SKM-1 (cell line): ENCODE measurements around the gene ARHGAP10.

Source experiments
- DNase-seq: peaks from one replicate; lab custom pipeline; 2025; ENCODE audit not compliant: unreplicated experiment; lab: John Stamatoyannopoulos, UW

ARHGAP10 gene

GRCh38 chr4:148023512-148024181 lies 291.8 kb downstream of the ARHGAP10 start:
- no peak for DNase-seq

GRCh38 chr4:148025981-148026380 lies 294.1 kb downstream of the ARHGAP10 start:
- no peak for DNase-seq

- DNase-seq, result no peak
These were observed 295.3 kb downstream of the ARHGAP10 start for GRCh38 chr4:148027201-148027600.

GRCh38 chr4:148029781-148030180 lies 297.9 kb downstream of the ARHGAP10 start:
- no peak for DNase-seq

- DNase-seq, result no peak
These were observed 298.4 kb downstream of the ARHGAP10 start for GRCh38 chr4:148030193-148030873.

- DNase-seq, result no peak
These were observed 302.9 kb downstream of the ARHGAP10 start for GRCh38 chr4:148034813-148035212.

GRCh38 chr4:148041606-148042329 lies 309.9 kb downstream of the ARHGAP10 start:
- no peak for DNase-seq

- no peak for DNase-seq
These were observed 312.4 kb downstream of the ARHGAP10 start for GRCh38 chr4:148044089-148044911.

- DNase-seq, result no peak
These were observed 313.0 kb downstream of the ARHGAP10 start for GRCh38 chr4:148044912-148045352.

- no peak for DNase-seq
These were observed 316.7 kb downstream of the ARHGAP10 start for GRCh38 chr4:148048598-148048997.

- no peak for DNase-seq
These were observed 319.5 kb downstream of the ARHGAP10 start for GRCh38 chr4:148051403-148051802.

GRCh38 chr4:148052448-148052847 lies 320.6 kb downstream of the ARHGAP10 start:
- no peak for DNase-seq

GRCh38 chr4:148053298-148054003 lies 321.6 kb downstream of the ARHGAP10 start:
- DNase-seq, result no peak

GRCh38 chr4:148054275-148054674 lies 322.4 kb downstream of the ARHGAP10 start:
- DNase-seq, result peak; percentile 44

- no peak for DNase-seq
These were observed 324.0 kb downstream of the ARHGAP10 start for GRCh38 chr4:148055844-148056243.

GRCh38 chr4:148056879-148057278 lies 325.0 kb downstream of the ARHGAP10 start:
- DNase-seq, result peak; percentile 90

- no peak for DNase-seq
These were observed 325.6 kb downstream of the ARHGAP10 start for GRCh38 chr4:148057516-148057915.

GRCh38 chr4:148057984-148058859 lies 326.3 kb downstream of the ARHGAP10 start:
- DNase-seq, result no peak

GRCh38 chr4:148059617-148060180 lies 327.8 kb downstream of the ARHGAP10 start:
- DNase-seq, result no peak
